ENCODE data around the gene PRKCE.
"Not testable (repeated sequence)": the region's sequence is repeated elsewhere in the genome, so short reads cannot be mapped to it uniquely, and the experiment has no call there.

PRKCE gene

DNA sequence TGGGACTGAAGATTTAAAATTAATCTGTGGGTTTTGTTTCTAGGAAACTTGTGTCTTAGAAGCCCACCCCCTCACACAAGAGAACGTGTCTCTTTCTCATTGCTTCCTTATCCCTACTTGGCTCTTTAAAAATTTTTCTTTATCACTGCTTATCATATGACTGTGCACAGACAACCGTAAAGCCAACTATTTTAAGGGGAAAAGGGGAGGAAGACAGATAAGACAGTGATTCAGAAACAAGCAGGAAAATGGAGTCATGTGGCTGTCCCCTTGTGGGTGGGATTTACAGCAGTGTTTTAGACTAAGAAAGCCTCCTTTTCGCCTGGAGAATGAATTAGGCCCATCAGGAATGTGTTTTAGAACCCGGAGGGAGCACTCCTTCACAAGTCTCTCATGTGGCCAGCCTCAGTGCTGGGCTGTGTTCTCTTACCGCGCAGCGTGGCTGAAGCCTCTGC lies 17.6 kb downstream of the PRKCE start:
- DNase-seq (ENCODE audit: low spot score), result no peak

- DNase-seq (ENCODE audit: low spot score), result no peak
These were observed 19.2 kb downstream of the PRKCE start for GRCh38 chr2:45670646-45671045.

- no peak for DNase-seq (ENCODE audit: low spot score)
These were observed 20.7 kb downstream of the PRKCE start for GRCh38 chr2:45672138-45672537.

DNA sequence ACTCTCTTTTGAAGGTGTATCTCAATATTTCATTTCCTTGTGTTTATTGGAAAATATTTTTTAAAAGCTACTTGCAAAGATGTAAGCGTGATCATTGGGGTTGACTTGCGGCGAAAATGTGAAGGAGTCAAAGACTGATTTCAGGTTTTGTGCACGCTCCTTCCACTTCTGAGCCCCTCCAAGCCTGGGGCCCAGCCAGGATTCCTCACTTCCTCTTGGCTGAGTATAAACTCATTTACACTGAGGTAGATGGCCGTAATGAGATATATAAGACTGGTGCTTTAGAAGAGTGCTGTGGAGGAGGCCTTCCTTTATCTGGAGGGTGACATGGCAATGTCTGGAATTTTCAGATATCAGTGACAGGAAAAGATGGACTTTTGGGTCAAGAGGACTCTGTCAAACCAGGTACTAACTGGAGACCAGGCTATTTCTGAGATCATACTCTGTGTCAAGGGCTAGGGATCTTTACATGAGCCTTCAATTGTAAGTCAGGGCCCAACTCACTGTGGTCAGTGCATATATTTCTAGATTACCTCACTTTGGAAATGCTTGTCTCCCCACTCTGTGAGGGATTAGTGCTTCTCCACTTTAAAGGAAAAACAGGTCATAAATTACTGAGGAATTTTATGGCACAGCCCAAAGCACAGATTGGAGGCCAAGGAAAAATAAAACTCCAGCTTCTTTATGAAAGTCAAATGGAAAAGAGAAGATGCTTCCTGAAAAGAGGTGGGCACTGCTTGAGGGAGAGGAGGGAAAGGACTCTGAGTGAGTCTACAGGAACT lies 22.8 kb downstream of the PRKCE start:
- DNase-seq (ENCODE audit: low spot score), result no peak

DNA sequence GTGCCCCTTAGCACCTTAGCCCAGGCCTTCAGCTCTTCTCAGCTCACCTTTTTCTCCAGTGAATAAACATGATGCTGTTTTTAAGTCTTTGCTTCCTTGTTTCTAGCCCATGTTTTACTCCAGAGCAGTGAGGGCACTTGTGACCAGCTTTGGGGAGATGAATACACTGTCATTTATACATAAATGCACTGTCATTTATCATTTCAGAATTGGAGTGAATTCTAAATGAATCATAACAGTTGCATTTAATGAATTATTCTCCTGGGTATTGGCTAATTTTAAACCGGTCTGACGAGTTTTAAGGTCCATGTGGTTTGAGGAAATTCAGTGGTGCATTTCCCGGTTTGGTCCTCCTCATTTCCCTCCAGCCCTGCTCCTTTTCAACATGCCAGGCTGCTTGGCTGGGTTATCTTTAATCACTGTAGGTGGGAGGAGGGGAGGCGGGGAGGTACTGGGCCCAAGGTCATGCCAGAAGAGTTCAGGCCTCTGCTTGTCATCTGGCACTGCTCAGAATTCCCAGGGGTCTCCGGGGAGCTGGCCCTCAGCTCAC lies 23.9 kb downstream of the PRKCE start:
- DNase-seq (ENCODE audit: low spot score), result no peak

- DNase-seq (ENCODE audit: low spot score), result no peak
These were observed 24.6 kb downstream of the PRKCE start for GRCh38 chr2:45676088-45676487.

DNA sequence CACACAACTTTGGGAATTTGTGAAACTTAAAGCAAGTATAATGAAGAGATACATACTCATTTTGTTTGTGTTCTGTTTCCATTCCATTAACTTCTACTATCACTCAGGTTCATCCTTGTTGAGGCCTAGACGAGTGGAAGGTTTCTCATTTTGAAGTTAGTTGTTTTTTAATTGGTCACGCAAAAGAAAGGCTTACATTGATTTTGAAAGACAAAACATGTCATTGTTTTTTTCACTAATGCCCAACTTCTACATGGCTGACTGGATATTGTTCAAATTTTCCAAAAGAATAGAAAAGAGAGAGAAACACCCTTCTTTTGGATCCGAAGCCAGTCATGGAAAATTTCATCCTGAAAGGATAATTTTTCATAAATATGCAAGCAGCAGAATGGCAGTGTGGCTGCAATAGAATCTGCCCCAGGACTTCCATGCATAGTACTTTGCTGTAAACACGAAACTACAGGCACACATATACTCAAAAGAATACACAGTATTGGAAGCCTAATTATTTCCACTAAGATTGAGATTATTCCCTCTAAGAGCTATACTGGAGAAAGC lies 27.4 kb downstream of the PRKCE start:
- no peak for DNase-seq (ENCODE audit: low spot score)

DNA sequence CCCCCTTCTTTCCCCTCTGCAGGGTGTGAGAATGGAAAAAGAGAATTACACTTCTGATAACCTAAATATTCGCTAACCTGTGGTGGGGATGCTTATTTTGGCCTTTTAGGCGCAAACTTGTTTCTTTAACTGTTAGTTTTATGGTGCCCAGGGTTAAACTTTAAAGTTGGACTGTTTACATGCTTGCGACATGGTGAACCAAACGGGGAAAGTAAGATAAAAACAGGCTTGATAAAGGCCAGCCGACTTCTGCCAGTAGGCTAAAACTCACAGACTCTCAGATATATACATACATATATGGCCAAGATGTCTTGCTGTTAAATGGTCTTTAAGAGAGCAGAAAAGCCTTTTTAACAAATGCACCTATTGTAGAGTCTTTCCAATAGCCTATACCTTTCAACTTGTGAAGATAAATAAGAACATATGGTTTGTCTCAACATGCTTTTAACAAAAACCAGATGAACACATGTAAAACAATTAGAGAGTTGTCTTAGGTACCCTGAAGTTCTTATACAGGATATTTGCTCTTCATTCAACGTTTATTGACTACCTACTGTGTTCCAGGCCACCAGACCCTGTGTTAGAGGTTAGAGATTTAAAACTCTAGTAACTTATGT lies 29.0 kb downstream of the PRKCE start:
- no peak for DNase-seq (ENCODE audit: low spot score)

GRCh38 chr2:45681675-45682074 lies 30.2 kb downstream of the PRKCE start:
- DNase-seq (ENCODE audit: low spot score), result peak; percentile 47

DNA sequence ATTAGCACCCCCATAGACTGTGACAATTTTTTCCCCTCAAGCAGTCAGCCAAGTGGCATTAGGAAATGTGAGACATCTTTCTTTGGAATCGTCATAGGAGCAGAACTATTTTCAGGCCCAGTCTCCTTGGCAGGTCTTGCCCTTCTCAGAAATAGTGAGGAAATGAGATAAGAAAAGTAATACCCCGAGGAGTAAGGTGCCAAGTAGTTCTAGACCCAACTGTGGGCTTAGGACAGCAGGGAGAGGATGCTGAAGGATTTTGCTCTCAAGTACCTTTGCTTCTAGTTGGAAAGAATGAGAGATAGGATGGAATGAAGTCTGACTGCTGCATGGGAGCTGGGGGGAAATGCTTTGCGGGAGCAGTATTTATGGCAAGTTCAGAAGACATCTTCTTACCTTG lies 31.8 kb downstream of the PRKCE start:
- DNase-seq (ENCODE audit: low spot score), result peak; percentile 22

DNA sequence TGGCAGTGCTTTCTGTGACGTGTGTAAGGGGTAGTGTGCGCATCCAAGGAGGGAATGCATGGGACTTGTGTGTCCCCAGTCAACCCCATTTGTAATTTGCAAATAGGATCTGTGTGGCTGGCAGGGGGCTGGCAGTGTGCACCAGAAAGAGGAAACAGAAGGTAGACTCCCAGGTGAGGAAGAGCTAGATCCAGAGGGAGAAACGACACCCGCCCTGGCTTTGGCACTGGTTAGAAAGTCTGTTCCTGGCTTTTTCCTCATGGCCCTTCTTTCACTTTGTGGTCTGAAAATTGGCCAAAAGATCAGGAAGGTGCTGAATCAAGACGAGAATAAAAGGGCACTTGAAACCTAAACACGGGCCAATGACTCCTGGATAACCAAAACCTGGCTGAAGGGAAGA lies 33.3 kb downstream of the PRKCE start:
- peak; percentile 78 for DNase-seq (ENCODE audit: low spot score)

DNA sequence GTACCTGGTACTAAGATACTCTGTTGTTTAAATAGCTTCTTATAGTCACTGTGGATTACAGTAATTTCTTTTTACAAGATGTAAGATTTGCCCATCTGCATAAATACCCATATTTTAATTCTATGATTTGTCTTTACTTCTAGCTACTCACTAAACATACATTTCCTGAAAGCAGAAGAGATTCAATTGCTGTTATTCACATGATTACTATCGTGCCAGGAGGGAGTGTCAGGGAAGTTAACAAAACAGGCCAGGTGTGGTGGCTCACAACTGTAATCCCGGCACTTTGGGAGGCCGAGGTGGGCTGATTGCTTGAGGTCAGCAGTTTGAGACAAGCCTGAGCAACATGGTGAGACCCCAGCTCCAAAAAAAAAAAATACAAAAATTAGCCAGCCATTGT lies 33.8 kb downstream of the PRKCE start:
- DNase-seq (ENCODE audit: low spot score), result no peak

- DNase-seq (ENCODE audit: low spot score), result no peak
These were observed 36.5 kb downstream of the PRKCE start for GRCh38 chr2:45687964-45688363.

GRCh38 chr2:45688479-45689298 lies 37.2 kb downstream of the PRKCE start:
- no peak for DNase-seq (ENCODE audit: low spot score)

DNA sequence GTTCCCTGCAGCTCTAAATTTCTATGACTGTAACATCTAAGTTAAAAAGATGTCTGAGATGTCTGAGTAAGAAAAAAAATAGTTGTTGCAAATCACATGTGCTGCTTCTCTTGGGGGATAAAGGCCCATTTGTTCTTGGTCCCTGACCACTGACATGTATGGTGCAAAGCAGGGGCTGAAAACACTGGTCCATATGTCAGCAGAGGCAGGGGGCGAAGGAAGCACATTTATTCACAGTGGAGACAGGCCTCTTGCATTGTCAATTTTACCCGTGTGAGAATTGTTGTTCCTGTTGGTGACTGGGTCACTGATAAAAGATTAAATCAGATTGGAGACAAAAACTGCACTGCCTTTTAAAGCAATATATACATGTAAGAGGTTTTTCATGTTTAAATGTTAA lies 38.8 kb downstream of the PRKCE start:
- no peak for DNase-seq (ENCODE audit: low spot score)

- peak; percentile 54 for DNase-seq (ENCODE audit: low spot score)
These were observed 39.9 kb downstream of the PRKCE start for GRCh38 chr2:45691171-45691999.

- no peak for DNase-seq (ENCODE audit: low spot score)
These were observed 41.1 kb downstream of the PRKCE start for GRCh38 chr2:45692566-45692965.

GRCh38 chr2:45695480-45696007 lies 44.1 kb downstream of the PRKCE start:
- DNase-seq (ENCODE audit: low spot score), result not testable (repeated sequence)

GRCh38 chr2:45696708-45697107 lies 45.2 kb downstream of the PRKCE start:
- no peak for DNase-seq (ENCODE audit: low spot score)

GRCh38 chr2:45697190-45697589 lies 45.7 kb downstream of the PRKCE start:
- no peak for DNase-seq (ENCODE audit: low spot score)

DNA sequence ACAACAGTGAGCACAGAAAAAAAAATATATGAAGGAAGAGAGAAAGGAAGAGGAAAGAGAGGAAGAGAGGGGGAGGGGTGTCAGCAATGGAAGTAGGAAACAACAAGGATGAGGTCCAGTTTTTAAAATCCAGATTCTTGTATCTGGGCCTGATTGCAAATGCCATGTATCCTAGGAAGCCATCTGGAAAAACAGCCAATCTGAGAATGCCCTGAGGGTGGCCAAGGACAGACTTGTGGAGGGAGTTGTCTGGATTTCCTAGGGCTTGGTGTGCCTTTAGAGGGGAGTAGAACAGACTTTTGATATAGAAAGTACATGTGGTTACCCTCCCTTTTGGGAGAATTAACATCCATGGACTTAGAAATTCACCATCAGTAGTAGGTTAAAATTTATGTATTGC lies 47.1 kb downstream of the PRKCE start:
- DNase-seq (ENCODE audit: low spot score), result no peak
